ENCODE results near the gene PALM3. TPM values are rescaled to one million over a fixed set of nuclear protein-coding genes. Genes with fewer than 3 reads are reported as not detected.
A peak's percentile ranks its signal among the peaks of the same experiment; 100 is the strongest.
"Not testable (repeated sequence)": the region's sequence is repeated elsewhere in the genome, so short reads cannot be mapped to it uniquely, and the experiment has no call there.

The PALM3 gene
- total and polyA plus RNA-seq, 12 donors: 0.14 to 0.94 (median 0.33) TPM; not detected in 6

DNA sequence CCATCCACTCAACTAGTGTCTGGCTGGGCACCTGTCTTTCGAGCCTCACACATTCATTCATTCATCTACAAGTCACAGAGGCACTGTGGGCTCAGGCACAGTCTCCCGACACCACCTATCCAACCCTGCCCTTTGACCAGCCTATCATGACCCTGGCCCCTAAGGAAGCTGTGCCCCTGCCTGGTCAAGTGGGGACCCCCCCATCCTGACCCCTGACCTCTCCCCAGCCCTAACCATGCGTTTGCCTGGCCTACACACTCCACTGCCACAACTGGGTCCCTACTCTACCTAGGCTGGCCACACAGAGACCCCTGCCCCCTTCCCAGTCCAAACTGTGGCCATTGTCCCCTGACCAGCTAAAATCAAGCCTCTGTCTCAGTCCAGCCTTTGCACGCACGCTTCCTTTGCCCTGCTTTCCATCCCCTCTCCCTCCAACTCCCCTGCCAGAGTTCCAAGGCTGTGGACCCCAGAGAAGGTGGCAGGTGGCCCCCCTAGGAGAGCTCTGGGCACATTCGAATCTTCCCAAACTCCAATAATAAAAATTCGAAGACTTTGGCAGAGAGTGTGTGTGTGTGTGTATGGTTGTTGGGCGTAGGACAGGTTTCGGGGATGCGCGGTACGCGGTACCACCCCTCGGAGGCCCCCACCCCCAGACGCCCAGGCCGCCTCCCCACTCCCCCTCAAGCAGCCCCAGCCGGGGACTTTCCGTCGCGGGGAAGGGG is 30.7 kb downstream of the PALM3 start:
- TF ChIP-seq, protein P1, sequence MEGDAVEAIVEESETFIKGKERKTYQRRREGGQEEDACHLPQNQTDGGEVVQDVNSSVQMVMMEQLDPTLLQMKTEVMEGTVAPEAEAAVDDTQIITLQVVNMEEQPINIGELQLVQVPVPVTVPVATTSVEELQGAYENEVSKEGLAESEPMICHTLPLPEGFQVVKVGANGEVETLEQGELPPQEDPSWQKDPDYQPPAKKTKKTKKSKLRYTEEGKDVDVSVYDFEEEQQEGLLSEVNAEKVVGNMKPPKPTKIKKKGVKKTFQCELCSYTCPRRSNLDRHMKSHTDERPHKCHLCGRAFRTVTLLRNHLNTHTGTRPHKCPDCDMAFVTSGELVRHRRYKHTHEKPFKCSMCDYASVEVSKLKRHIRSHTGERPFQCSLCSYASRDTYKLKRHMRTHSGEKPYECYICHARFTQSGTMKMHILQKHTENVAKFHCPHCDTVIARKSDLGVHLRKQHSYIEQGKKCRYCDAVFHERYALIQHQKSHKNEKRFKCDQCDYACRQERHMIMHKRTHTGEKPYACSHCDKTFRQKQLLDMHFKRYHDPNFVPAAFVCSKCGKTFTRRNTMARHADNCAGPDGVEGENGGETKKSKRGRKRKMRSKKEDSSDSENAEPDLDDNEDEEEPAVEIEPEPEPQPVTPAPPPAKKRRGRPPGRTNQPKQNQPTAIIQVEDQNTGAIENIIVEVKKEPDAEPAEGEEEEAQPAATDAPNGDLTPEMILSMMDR (IDR thresholded peaks at IDR 0.05): no peak
- Histone ChIP-seq H3K4me3 (peak overlapping the region; percentile 61 to 80 (median 74)), H3K9me3 (no peaks in the 10 kb centered on the region), H3K27me3 (peaks cover 0 to 5% (median 0%) of the 10 kb centered on the region in 7 donors), H3K27ac (peak overlapping the region; percentile 79 to 96 (median 92)), H3K36me3 (no peaks in the 10 kb centered on the region), H3K4me1 (peaks cover 0 to 28% (median 18%) of the 10 kb centered on the region in 9 donors)
- ATAC-seq (peak in 2 of 8 donors; percentile 1 to 16), DNase-seq (no peak)
- WGBS, 2 donors: 21 to 38% methylated on average over 14 to 20 of the region's 20 CpGs
- intact Hi-C loops (cut with DNase I): loop anchor here in 3 of 10 donors (5.0 to 10.0 kb wide), 3 partner anchors 76 to 149 kb away; partner anchors contain the start of gene DCAF15 (in 1 of the 3)

DNA sequence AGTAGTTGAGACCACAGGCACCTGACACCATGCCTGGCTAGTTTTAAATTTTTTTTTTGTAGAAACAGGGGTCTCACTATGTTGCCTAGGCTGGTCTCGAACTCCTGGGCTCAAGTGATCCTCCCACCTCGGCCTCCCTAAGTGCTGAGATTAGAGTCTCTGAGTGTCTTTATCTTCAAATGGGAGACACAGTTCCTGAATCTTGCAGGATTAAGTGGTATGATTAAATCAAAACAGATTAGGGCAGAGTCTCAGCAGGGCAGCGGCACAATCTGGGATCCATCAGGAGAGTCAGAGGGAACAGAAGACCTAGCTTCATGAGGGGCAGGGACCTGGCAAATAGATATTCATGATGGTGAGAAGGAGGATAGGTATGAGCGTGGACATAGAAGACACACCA is 33.0 kb downstream of the PALM3 start:
- ATAC-seq (no peak), DNase-seq (no peak)
- WGBS, 2 donors: 62 to 67% methylated on average over 4 of the region's 4 CpGs
- Histone ChIP-seq H3K27ac (no peak overlapping the region), H3K27me3 (peaks cover 0 to 5% (median 0%) of the 10 kb centered on the region in 7 donors), H3K4me1 (peaks cover 0 to 35% (median 13%) of the 10 kb centered on the region in 9 donors), H3K9me3 (no peaks in the 10 kb centered on the region), H3K36me3 (no peaks in the 10 kb centered on the region), H3K4me3 (no peak overlapping the region)
- TF ChIP-seq, protein P1 (IDR thresholded peaks at IDR 0.05): no peak
- intact Hi-C loops (cut with DNase I): no loop called here

DNA sequence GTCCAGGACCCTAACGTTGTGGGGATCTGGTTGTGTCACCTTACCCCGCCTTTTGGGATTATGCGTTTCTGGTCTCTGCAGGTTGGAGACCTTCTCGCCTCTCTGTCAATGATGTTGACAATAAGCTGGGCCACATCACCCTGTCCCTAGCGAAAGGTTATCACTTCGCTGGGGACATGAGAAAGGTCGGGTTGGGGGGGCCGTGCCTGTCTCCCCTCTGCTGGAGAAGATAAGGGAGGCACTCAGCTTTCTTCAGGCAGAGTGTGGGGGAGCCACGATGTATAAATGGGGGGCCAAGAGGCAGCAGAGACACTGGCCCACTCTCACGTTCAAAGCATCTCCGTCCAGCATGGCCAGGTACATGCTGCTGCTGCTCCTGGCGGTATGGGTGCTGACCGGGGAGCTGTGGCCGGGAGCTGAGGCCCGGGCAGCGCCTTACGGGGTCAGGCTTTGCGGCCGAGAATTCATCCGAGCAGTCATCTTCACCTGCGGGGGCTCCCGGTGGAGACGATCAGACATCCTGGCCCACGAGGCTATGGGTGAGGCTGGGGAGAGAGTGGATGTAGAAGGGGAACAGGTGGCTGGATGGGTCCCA is 33.9 kb downstream of the PALM3 start, which contains the start of gene RLN3:
TSS of gene RLN3 (plus strand) at position 293 of the 595 bp plus-strand sequence. CDS start at position 350, 57 bp downstream.
- no peak within 1 kb of the TSS for H3K27ac ChIP-seq
- no peak for DNase-seq
- TF ChIP-seq, protein P1 (IDR thresholded peaks at IDR 0.05): no peak
- 49 to 57% methylated on average over 24 of the region's 24 CpGs for WGBS, 2 donors
- H3K9me3 ChIP-seq: no peaks in the 10 kb centered on the region
- H3K36me3 ChIP-seq: no peaks in the 10 kb centered on the region
- ATAC-seq: no peak
- H3K4me3 ChIP-seq: no peak within 1 kb of the TSS
- intact Hi-C loops (cut with DNase I): no loop called here
- peaks cover 0 to 39% (median 13%) of the 10 kb centered on the region in 9 donors for H3K4me1 ChIP-seq
- H3K27me3 ChIP-seq: peaks cover 0 to 5% (median 0%) of the 10 kb centered on the region in 7 donors

DNA sequence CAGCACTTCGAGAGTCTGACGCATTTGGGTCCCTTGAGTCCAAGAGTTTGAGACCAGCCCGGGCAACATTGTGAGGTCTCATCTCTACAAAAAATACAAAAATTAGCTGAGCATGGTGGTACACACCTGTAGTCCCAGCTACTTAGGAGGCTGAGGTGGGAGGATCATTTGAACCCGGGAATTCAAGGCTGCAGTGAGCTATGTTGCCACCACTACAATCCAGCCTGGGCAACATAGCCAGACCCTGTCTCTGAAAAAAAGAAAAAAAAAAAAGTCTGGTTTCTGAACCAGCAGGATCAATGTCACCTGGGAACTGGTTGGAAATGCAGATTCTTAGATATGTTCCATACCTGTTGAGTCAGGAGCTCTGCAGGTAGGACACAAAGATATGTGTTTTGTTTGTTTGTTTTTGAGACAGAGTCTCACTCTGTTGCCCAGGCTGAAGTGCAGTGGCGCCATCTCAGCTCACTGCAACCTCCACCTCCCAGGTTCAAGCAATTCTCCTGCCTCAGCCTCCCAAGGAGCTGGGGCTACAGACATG is 35.2 kb downstream of the PALM3 start:
- peaks cover 0 to 31% (median 8%) of the 10 kb centered on the region in 9 donors for H3K4me1 ChIP-seq
- ATAC-seq; H3K4me3 ChIP-seq; H3K36me3 ChIP-seq; DNase-seq; H3K9me3 ChIP-seq; H3K27me3 ChIP-seq; intact Hi-C loops (cut with DNase I); H3K27ac ChIP-seq: not testable (repeated sequence)
- 92% methylated on average over 5 of the region's 5 CpGs for WGBS, 2 donors

All from heart right ventricle (tissue), 16 donors.